ENCODE measurements around the gene HMX1.

- TF ChIP-seq CTCF (IDR thresholded peaks at IDR 0.05; ENCODE audit: poor library complexity) (no peak), EZH2 (IDR thresholded peaks at IDR 0.05; ENCODE audit: borderline replicate concordance) (no peak)
Measured at GRCh38 chr4:8912506-8912905, 40.9 kb upstream of the HMX1 start.

All from hepatocyte (in vitro differentiated cells).